AG09319 (cell line): Measurements from ENCODE around the gene C3orf22.

Experiments used
- DNase-seq: peaks from one replicate; pipeline ENCODE4 v3.0.0-alpha.2; 2010; ENCODE audit warnings: low read depth; ENCODE audit errors: extremely low read depth
- TF ChIP-seq, protein P1 (sequence below): IDR thresholded peaks from 2 replicates; pipeline ENCODE4 v1.5.1; 2011; ENCODE audit warnings: low read depth, mild to moderate bottlenecking, inconsistent platforms, low read length, moderate library complexity

The C3orf22 gene

DNA sequence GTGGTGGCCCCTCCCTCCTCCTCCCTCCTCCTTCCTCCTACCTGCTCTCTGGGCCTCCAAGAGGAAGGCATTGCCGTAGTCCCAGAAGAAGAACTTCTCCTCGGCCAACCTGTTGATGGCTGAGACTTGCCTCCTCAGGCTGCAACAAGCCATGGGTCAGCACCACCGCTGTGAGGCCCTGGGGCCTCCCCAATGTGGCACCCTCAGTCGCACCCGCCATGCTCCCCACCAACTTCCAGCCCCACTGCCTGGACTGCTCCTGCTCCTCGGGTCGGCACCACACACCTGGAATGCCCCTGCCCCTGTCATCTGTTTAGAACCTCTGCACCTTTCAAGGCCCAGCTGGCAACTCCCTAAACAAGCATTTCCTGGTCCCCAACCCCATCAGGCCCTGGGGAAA lies 58.7 kb downstream of the C3orf22 start:
- TF ChIP-seq, protein P1, sequence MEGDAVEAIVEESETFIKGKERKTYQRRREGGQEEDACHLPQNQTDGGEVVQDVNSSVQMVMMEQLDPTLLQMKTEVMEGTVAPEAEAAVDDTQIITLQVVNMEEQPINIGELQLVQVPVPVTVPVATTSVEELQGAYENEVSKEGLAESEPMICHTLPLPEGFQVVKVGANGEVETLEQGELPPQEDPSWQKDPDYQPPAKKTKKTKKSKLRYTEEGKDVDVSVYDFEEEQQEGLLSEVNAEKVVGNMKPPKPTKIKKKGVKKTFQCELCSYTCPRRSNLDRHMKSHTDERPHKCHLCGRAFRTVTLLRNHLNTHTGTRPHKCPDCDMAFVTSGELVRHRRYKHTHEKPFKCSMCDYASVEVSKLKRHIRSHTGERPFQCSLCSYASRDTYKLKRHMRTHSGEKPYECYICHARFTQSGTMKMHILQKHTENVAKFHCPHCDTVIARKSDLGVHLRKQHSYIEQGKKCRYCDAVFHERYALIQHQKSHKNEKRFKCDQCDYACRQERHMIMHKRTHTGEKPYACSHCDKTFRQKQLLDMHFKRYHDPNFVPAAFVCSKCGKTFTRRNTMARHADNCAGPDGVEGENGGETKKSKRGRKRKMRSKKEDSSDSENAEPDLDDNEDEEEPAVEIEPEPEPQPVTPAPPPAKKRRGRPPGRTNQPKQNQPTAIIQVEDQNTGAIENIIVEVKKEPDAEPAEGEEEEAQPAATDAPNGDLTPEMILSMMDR = no peak
- DNase-seq = no peak
